T-helper 1 cell (primary cell): ENCODE data around the gene CENPE.
"Not testable (repeated sequence)": the region's sequence is repeated elsewhere in the genome, so short reads cannot be mapped to it uniquely, and the experiment has no call there.

Experiments used
- DNase-seq, 5 donors: peaks; one replicate each; pipeline ENCODE4 v3.0.0-alpha.2; 2012 to 2020
- total RNA-seq, 4 donors: gene quantifications; one replicate each; lab custom pipeline; 2026; lab: John Stamatoyannopoulos, UW

Gene CENPE
- 5.6 to 12.5 (median 9.9) reads per million in 4 donors for total RNA-seq

DNA sequence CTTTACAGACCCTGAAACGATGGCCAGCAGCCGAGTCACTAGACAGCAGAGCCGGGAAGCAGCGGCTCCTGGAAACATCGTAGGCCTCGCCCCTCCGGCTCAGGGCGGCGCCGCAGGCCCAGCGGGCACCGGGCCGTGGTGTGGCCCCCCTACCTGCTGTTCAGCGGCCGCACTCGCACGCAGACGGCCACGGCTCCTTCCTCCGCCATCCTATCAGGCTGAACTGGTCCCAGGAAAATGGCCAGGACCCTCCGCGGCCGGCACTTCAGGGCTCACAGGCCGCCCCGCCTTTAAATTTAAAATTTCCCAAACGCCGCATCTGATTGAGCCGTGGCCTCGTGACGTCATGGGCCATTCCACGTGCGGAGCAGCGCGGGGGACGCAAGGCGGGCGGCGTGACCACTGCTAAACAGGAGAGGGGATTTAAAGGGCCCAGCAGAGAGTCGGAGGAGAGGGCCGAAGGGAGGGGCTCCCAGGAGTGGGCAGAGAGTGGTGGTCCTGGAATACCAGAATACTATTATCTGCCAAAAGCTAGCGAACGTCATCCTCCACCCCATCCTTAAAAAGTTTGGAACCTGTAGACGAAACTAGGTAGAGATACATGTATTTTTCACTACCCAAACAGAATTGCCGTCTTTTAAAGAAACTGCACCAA, at the start of gene CENPE:
TSS of gene CENPE (minus strand) at position 233 of the 655 bp plus-strand sequence. CDS start at position 209, 24 bp downstream.
- DNase-seq: peak; percentile 55 to 88 (median 70)

- DNase-seq: no peak
Observed at GRCh38 chr4:103244251-103244650, 46.1 kb upstream of the CENPE start.

- DNase-seq: not testable (repeated sequence)
Observed at GRCh38 chr4:103230938-103231337, 32.8 kb upstream of the CENPE start.

GRCh38 chr4:103223556-103223955, 25.4 kb upstream of the CENPE start:
- DNase-seq: not testable (repeated sequence)

DNA sequence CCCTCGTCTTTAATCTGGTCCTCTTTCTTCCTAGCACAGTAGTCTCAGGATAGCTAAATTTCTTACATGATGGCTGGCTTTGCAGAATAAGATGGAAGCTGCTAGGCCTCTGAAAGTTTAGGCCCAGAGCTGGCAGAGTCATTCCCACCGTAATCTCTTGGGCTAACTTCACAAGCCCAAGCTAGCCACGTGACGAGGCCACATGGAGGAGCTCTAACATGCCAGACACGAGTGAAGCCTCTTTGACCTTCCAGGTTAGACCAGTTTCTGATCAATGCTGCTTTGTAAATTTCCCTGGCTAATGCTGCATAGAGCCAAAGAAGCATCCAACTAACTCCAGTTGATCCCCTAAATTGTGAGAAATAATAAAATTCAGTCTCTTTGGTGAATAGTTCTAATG, 9.5 kb upstream of the CENPE start:
- no peak for DNase-seq

DNA sequence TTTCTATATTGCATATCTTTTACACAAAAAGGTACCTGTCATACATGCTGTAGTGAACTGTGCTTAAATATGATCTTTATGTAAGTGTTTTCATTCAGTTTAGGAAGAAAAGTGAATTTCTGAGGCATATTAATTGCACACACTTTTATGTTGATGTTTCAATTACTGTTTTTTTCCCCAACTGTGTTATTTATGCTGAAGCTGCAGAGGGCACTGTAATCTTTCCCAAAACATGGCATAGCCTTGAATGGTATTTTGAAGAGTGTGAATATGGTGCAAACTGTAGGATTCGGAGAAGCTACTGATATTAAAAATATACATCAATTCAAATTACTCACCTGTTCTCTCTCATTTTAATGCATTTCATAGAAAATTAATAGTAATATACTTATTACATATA, 6.0 kb upstream of the CENPE start:
- no peak for DNase-seq

- DNase-seq: no peak
Observed at GRCh38 chr4:103201724-103202123, 3.6 kb upstream of the CENPE start.

- no peak for DNase-seq
Observed at GRCh38 chr4:103201253-103201652, 3.1 kb upstream of the CENPE start.

DNA sequence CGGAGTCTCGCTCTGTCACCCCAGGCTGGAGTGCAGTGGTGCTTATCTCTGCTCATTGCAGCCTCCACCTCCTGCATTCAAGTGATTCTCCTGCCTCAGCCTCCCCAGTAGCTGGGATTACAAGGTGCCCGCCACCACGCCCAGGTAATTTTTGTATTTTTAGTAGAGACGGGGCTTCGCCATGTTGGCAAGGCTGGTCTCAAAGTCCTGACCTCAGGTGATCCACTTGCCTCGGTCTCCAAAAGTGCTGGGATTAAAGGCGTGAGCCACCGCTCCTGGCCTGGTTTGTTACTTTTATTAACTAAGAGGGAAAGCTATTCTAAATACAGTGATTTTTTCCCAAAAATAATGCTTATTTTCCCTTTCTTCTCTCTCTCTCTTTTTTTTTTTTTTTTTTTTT, 866 bp upstream of the CENPE start:
- DNase-seq: no peak

DNA sequence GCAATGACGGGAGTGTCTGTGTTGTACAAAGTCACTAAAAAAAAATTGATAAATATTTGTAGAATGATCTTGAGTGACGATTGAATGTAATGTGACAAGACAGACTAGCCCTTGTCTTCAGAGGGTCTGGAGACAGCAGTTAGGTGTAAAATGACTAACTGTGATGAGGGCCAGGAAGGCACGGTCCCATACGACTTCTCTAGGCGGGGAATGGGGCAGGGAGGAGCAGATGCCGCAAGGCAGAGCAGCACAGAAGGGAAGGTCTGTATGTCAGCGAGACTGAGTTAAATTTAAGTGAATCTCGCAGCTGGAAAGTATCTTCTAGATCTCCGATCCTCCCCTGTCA, 405 bp downstream of the CENPE start:
- no peak for DNase-seq

DNA sequence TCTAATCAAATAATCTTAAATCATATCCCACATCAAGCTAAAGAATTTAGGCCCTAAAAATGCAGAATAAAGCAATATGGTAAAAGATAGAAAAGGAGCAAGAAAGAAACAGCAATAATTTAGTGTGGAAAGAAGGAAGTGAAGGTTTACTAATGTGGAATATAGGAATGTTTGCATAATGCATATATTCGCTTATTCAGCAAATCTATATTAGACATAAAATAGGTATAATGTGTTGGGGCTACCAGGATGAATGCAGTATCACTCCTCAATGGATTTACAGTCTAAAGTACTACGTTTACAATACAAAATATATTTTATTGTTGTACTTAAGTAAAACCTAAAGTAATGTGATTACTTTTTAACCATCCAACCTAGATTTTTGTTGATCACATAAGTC, 4.7 kb downstream of the CENPE start:
- no peak for DNase-seq

- no peak for DNase-seq
Observed at GRCh38 chr4:103171006-103171405, 27.1 kb downstream of the CENPE start.

GRCh38 chr4:103169750-103170149, 28.4 kb downstream of the CENPE start:
- not testable (repeated sequence) for DNase-seq

GRCh38 chr4:103168993-103169392, 29.1 kb downstream of the CENPE start:
- DNase-seq: no peak

DNA sequence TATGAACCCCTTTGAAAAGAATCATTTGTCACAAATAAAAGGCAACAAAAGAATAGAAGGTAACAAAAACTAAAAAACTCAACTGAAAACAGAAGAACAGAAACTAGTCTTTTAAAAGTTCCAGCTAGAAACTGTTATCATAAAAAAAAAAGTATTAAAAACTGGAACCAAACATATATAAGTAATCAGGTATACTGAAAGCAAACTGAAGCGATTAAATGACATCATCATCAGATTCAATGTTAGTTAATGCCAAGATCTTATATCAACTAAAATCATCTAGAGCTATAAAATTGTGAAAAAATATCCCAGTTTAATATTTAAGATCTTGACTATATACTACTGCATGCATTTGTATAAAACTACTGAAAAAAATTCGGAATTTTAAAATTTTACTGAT, 36.0 kb downstream of the CENPE start:
- DNase-seq: no peak

DNA sequence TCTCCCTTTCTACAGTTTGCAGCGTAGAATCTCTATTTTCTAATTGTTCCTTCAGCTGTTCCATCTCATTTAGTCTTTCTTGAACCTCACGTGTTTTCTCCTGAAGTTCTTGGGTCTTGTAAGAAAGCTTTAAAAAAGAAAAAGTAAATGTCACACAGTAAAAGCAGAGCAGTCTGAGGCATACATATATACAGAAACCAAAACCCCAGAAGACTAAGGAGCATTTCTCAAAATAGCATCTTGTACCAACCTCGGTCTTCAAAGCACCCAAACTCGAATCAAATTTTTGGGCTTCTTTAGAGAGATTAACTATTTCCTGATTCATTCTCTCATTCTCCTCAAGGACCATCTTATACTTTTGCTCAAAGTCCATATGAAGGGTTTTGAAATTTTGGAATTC, 39.4 kb downstream of the CENPE start:
- no peak for DNase-seq

DNA sequence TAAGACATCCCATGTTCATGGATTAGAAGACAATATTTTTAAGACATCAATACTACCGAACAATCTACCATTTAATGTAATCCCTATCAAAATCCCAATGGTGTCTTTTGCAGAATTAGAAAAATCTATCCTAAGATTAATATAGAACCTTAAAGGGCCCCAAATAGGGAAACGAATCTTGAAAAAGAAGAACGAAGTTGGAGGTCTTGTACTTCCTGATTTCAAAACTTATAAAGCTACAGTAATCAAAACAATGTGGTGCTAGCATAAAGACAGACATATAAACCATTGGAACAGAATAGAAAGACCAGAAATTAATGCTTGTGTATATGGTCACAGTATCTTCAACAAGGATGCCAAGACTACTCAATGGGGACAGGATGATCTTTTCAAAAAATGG, 42.0 kb downstream of the CENPE start:
- DNase-seq: no peak

- no peak for DNase-seq
Observed at GRCh38 chr4:103152381-103152780, 45.8 kb downstream of the CENPE start.

GRCh38 chr4:103150677-103151076, 47.5 kb downstream of the CENPE start:
- DNase-seq: peak in 1 of 5 donors; percentile 2

DNA sequence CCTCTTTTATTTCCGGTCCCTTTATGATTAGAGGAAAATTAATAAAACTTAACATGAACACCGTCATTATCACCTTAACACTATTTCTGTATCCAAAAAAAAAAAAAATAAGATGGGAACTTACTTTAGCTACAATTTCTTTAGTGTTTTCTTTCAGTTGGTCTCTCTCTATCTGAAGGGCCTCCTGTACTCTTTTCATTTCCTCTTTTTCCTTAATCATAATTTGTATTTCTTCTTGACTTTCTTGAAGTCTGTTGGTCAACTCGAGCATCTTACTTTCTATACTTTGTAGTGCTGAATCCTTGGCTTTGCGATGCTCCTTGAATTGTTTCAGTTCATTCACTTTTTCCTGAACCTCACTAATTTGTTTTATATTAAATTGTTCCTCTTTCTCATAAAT, 53.2 kb downstream of the CENPE start:
- no peak for DNase-seq

DNA sequence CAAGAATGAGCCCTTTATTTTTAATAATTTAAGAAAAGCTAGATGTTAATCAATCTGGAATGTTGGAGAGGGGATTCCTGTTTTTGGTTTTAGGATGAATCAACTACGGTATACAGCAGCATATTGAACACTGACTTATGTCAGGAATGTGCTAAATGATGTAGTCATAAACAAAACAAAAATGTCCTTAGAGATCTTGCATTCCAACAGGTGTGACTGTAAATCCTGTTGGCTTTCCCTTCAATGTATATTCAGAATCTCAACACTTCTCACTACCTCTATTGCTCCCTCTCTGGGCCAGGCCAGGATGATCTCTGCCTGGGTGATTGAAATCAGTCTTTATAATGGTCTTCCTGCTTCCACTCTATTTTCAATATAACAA, 60.7 kb downstream of the CENPE start:
- no peak for DNase-seq

DNA sequence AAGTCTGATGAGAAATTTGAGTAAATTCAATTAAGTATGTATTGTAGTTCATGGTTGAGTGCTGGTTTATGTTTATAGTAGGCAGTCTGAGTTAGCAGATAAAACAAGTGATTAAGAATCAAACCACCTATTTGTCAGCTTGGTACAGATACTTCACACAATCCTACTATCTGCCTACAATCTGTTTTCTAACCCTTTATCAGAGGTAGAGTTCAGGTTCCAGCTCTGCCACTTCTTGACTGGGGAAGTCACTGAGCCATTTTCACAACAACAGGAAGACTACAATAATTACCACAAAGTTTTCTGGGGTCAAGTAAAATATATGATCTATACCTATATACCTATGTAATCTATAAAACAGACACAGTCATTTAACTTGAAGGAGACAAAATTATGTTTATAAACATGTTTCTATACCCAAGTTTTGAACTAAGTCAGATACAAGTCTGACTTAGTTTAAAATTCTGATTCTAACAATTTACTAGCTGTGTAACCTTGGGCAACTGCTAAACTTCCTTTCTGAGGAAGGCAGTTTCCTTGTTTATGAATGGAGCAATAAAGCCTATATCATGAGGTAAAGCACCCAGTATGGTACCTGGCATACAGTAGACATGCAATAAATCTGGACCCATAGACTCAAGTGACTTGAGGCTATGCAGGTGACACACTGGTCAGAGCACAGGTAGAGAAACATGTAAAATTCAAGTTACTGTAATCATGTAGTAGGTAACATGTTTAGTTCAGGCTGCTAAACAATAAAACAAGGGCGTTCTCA, 61.3 kb downstream of the CENPE start:
- DNase-seq: no peak

DNA sequence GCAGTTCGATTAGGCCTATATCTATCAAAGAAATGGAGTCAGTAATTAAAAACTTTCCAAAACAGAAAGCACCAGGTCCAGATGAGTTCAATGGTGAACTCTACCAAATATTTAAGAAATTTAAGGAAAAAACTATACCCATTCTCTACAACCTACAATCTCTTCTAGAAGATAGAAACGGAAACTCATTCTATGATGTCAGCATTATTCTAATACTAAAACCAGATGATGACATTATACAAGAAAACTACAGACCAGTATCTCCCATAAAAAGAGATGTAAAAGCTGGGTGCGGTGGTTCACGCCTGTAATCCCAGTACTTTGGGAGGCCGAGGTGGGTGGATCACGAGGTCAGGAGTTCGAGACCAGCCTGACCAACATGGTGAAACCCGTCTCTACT, 69.0 kb downstream of the CENPE start:
- DNase-seq: no peak

DNA sequence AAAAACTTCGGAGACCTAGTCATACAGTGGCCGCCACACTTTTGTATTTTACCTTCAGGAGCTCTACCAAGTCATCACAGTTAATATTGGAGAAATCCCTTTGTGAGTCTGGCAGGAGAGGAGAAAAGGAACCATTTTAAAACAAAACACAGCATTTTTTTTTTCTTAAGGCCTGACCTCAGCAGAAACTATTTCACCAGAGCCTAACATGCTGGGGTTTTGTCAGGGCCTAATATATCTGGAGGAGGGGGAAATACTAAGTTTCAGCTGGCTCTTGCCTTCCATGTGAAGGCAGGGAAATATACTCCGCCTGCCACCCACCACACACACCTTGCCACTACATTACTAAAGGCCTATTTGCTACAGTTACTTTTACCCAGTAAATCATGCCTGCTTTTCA, 72.0 kb downstream of the CENPE start:
- no peak for DNase-seq

DNA sequence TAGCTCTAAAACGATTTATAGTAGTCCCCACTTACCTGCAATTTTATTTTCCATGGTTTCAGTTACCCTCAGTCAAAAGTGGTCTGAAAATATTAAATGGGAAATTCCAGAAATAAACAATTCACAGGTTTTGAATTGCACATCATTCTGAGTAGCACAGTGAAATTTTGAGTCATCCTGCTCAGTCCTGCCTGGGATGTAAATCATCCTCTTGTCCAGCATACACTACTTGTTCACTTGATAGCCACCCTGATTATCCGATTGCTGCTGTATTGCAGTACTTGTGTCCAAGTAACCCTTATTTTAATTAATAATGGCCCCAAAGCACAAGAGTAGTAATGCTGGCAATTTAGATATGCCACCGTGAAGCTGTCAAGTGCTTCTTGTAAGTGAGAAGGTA, 75.0 kb downstream of the CENPE start:
- no peak for DNase-seq
